Body of pancreas (tissue), 4 donors: Measurements from ENCODE around the gene KIF21A.

ENCODE experiments used
- POLR2A ChIP-seq, 3 donors: fragments of 450-650 bp; IDR thresholded peaks; one replicate each; pipeline ENCODE4 v1.6.1; 2016; ENCODE audit warnings: antibody characterized with exemption in 3 of 3, mild to moderate bottlenecking in 2 of 3
- TF ChIP-seq, protein P1 (sequence below), 7 experiments: fragments of 450-650 bp in 4 of 7; fragments of 200-600 bp in 3 of 7; sonication (generic) in 3 of 7; IDR thresholded peaks; one replicate each; pipeline ENCODE4 v1.5.1; 2016 to 2019; ENCODE audit warnings: antibody characterized with exemption in 7 of 7

DNA sequence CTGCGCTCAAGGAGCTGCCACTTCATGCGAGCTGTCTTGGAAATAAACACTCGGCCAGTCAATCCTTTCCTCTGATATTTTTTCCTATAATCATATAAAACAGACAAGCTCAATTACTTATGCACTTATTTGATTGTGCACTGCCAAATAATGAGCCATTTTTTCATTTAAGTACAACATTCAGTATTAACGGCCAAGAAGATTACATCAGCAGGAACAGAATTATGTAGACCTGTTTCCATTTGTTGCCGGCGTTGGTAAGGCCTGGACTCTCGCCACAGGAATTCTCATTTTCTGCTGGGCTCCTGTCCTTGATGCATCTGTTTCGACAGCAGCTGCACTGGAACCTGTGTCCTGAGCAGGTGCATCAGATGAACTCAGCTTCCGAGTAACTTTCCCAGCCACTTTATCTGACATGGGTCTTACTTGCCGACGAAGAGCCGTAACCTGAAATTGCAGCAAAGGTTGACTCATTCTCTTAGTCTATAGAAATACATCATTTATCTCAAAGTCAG, 110.2 kb downstream of the KIF21A start:
- TF ChIP-seq, protein P1, sequence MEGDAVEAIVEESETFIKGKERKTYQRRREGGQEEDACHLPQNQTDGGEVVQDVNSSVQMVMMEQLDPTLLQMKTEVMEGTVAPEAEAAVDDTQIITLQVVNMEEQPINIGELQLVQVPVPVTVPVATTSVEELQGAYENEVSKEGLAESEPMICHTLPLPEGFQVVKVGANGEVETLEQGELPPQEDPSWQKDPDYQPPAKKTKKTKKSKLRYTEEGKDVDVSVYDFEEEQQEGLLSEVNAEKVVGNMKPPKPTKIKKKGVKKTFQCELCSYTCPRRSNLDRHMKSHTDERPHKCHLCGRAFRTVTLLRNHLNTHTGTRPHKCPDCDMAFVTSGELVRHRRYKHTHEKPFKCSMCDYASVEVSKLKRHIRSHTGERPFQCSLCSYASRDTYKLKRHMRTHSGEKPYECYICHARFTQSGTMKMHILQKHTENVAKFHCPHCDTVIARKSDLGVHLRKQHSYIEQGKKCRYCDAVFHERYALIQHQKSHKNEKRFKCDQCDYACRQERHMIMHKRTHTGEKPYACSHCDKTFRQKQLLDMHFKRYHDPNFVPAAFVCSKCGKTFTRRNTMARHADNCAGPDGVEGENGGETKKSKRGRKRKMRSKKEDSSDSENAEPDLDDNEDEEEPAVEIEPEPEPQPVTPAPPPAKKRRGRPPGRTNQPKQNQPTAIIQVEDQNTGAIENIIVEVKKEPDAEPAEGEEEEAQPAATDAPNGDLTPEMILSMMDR (IDR thresholded peaks at IDR 0.05) = no peak
- no peak for TF ChIP-seq POLR2A (IDR thresholded peaks at IDR 0.05)
